Endodermal cell (in vitro differentiated cells): ENCODE measurements around the gene NBEAL2. TPM values are rescaled to one million over a fixed set of nuclear protein-coding genes. Genes with fewer than 3 reads are reported as not detected.

Experiments
- DNase-seq: peaks from one replicate; pipeline ENCODE4 v3.0.0-alpha.2; 2017
- H3K27ac ChIP-seq: 2 replicates; pipeline ENCODE4 v1.5.1; 2013; ENCODE audit warnings: mild to moderate bottlenecking, low read depth, low read length, moderate library complexity
- H3K27me3 ChIP-seq: 2 replicates; pipeline ENCODE4 v1.6.1; 2013; ENCODE audit warnings: mild to moderate bottlenecking, low read length, moderate library complexity; ENCODE audit not compliant: insufficient read depth, control insufficient read depth, poor library complexity, severe bottlenecking
- H3K36me3 ChIP-seq: 2 replicates; pipeline ENCODE4 v1.7.0; 2013; ENCODE audit warnings: mild to moderate bottlenecking, low read length, moderate library complexity; ENCODE audit not compliant: control insufficient read depth, insufficient read depth
- H3K4me1 ChIP-seq: one replicate; pipeline ENCODE4 v1.7.0; 2013; ENCODE audit warnings: low read length; ENCODE audit not compliant: control insufficient read depth, insufficient read depth
- H3K4me3 ChIP-seq: 2 replicates; pipeline ENCODE4 v1.5.1; 2013; ENCODE audit warnings: mild to moderate bottlenecking, low read length, moderate library complexity
- H3K9ac ChIP-seq: 2 replicates; pipeline ENCODE4 v1.6.1; 2013; ENCODE audit warnings: mild to moderate bottlenecking, low read length, moderate library complexity; ENCODE audit not compliant: poor library complexity, severe bottlenecking; ENCODE audit errors: extremely low read depth
- H3K9me3 ChIP-seq: 2 replicates; pipeline ENCODE4 v1.6.1; 2013; ENCODE audit warnings: mild to moderate bottlenecking, low read length, moderate library complexity; ENCODE audit not compliant: control insufficient read depth
- H3K27ac Mint-ChIP-seq: 2 replicates; pipeline ENCODE4 v1.8.0; 2020; ENCODE audit warnings: mixed read lengths
- H3K27me3 Mint-ChIP-seq: 2 replicates; pipeline ENCODE4 v1.8.0; 2021; ENCODE audit warnings: mild to moderate bottlenecking, mixed read lengths; ENCODE audit not compliant: insufficient read depth
- H3K36me3 Mint-ChIP-seq: 2 replicates; pipeline ENCODE4 v1.8.0; 2020; ENCODE audit warnings: low read depth, mixed read lengths
- H3K4me1 Mint-ChIP-seq: 2 replicates; pipeline ENCODE4 v1.8.0; 2020; ENCODE audit warnings: mixed read lengths
- H3K4me3 Mint-ChIP-seq: 2 replicates; pipeline ENCODE4 v1.8.0; 2020; ENCODE audit warnings: mild to moderate bottlenecking, moderate library complexity, mixed read lengths
- H3K9me3 Mint-ChIP-seq: 2 replicates; pipeline ENCODE4 v1.8.0; 2020; ENCODE audit warnings: mild to moderate bottlenecking, mixed read lengths
- CTCF ChIP-seq: fragments of 200-600 bp; sonication (generic); conservative IDR thresholded peaks from 2 replicates; pipeline ENCODE4 v1.5.0; 2021; ENCODE audit warnings: antibody characterized with exemption, mild to moderate bottlenecking
- WGBS, 2 experiments: methylation state at CpG; one replicate each; pipeline versions ENCODE4 v1.1.5 to v1.1.7; 2013; ENCODE audit warnings: missing lambda C conversion rate in 2 of 2, mixed read lengths in 1 of 2; ENCODE audit not compliant: insufficient coverage in 1 of 2, insufficient read length in 1 of 2; 5-methylcytosine and 5-hydroxymethylcytosine counted together
- long read RNA-seq, 4 experiments: library from polyadenylated mRNA in 2 of 4; library from RNA in 1 of 4; library from capped mRNA in 1 of 4; stranded (forward) in 3 of 4; unstranded in 1 of 4; transcript quantifications; one replicate each; pipeline ENCODE4 v2.0.0, GENCODE V29; 2020 to 2021; ENCODE audit warnings: inconsistent platforms in 1 of 4
- polyA plus RNA-seq, 2 experiments: library from polyadenylated mRNA; stranded (reverse); fragments of 50-300 nt; gene quantifications; one replicate each; pipeline ENCODE4 v1.2.3, GENCODE V29; 2013
- total RNA-seq, 2 donors: library from RNA; stranded (reverse); fragmentation: NEBNext Ultra II Directional in 1 of 2; extraction: Animal tissue kit (Norgen Biotek cat#: 25700) in 1 of 2; gene quantifications; 2 replicates in 1 of 2; 3 replicates in 1 of 2; pipeline ENCODE4 v1.2.1, GENCODE V29; 2021

NBEAL2 gene
- 10 to 100 TPM; 59.2 to 64.0 TPM for total RNA-seq
- polyA plus RNA-seq (2013, experiment 1 of 2) = 22.9 TPM
- polyA plus RNA-seq (2013, experiment 2 of 2) = 17.8 TPM
- long read RNA-seq, experiment 1, partial matches to known transcripts = 8 of 10 reads
- long read RNA-seq, experiment 1, other reads (novel, unspliced or antisense) = 2 of 10 reads
- long read RNA-seq, experiment 2, full-length matches to known transcripts = 1 of 46 reads
- long read RNA-seq, experiment 2, partial matches to known transcripts = 23 of 46 reads
- long read RNA-seq, experiment 2, other reads (novel, unspliced or antisense) = 22 of 46 reads
- long read RNA-seq, experiment 3 = 0 reads
- long read RNA-seq, experiment 4 = 0 reads

- peak within 1 kb of the TSS; percentile 91 for H3K4me3 Mint-ChIP-seq
- peaks cover 8% of the 10 kb centered on the region for H3K4me1 ChIP-seq
- DNase-seq = peak; percentile 98
- H3K27ac ChIP-seq = no peak within 1 kb of the TSS
- peak within 1 kb of the TSS; percentile 98 for H3K27ac Mint-ChIP-seq
- no peaks in the 10 kb centered on the region for H3K9me3 ChIP-seq
- no peak for TF ChIP-seq CTCF
- H3K36me3 Mint-ChIP-seq = peaks cover 7% of the 10 kb centered on the region
- peaks cover 19% of the 10 kb centered on the region for H3K4me1 Mint-ChIP-seq
- no peaks in the 10 kb centered on the region for H3K9me3 Mint-ChIP-seq
- H3K4me3 ChIP-seq = peak within 1 kb of the TSS; percentile 84
- 2 to 3% methylated on average over 18 to 73 of the region's 73 CpGs for WGBS, 2 experiments
- H3K27me3 Mint-ChIP-seq = peaks cover 3% of the 10 kb centered on the region
- peaks cover 7% of the 10 kb centered on the region for H3K36me3 ChIP-seq
- peak within 1 kb of the TSS; percentile 77 for H3K9ac ChIP-seq
- no peaks in the 10 kb centered on the region for H3K27me3 ChIP-seq
Observed at GRCh38 chr3:46978985-46979944, at the start of gene NBEAL2. NBEAL2 (plus strand) TSS chr3:46979666; CDS start chr3:46979862, 196 bp downstream.

DNA sequence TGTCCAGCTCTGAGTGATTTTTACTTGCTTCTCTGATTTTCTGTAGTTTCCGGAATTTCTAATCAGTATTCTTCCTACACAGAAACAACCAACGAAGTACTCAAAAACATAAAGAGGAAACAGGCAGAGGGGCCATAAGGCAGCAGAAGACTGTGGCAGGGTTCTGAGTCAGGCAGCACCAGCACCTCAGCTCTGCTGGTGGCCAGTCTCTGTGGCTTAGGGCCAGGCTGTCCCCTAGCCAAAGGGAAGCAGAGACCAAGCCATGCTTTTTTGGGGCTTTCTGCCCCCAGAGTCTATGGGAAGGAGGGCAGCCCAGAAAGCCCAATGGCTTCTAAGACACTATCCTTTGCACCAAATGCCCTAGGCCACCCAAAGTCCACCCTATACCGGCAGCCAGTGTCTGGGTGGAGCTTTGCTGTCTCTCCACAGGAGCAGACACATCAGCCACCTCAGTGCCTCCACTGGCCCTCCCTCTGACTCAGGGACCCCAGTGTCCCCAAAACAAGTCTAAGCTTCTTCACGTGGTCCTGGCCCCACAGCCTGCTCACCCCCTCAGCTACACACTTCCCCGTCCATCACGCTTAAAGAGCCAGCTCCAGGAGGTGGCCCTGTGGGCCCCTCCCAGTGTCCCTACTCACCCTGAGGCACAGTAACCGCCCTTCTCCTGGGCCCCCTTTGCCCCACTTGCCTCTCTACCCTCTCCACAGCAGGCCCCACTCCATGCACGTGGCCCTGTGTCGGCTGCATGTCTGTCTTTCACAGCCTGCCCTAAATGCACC, 49.1 kb upstream of the NBEAL2 start:
- Mint-ChIP-seq H3K27me3 (no peaks in the 10 kb centered on the region), H3K4me1 (peaks cover 6% of the 10 kb centered on the region), H3K4me3 (no peak overlapping the region), H3K36me3 (peaks cover 18% of the 10 kb centered on the region), H3K9me3 (no peaks in the 10 kb centered on the region), H3K27ac (peak overlapping the region; percentile 52)
- peak overlapping the region; percentile 55 for H3K27ac ChIP-seq
- H3K36me3 ChIP-seq = peaks cover 49% of the 10 kb centered on the region
- H3K9me3 ChIP-seq = no peaks in the 10 kb centered on the region
- H3K9ac ChIP-seq = no peak overlapping the region
- H3K4me3 ChIP-seq = no peak overlapping the region
- H3K27me3 ChIP-seq = no peaks in the 10 kb centered on the region
- WGBS, 2 experiments = 91 to 94% methylated on average over 4 to 9 of the region's 9 CpGs
- no peak for TF ChIP-seq CTCF
- no peak for DNase-seq
- peaks cover 6% of the 10 kb centered on the region for H3K4me1 ChIP-seq

DNA sequence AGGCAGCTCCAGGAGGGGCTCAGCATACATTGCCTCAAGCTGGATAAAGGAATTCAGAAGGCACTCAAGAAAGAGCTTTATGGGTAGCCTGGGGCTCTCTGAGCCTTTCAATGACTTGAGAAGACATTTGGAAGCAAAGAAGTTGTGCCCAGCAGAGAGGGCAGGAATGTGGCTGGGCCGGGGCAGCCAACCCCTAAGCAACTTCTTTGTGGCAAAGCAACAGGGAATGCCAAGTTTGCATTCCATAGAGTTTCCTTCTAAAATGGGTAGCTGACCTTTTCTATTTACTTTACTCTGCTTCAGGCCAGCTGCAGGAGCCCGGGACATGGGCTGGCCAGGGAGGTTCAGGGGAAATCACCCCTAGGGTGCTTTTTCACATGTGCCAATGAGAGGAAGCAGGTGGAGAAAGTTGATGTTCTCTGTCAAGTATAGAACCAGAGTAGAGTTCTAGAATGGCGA, 48.5 kb upstream of the NBEAL2 start:
- H3K4me1 ChIP-seq = peaks cover 10% of the 10 kb centered on the region

More for the DNA sequence above, 48.5 kb upstream of the NBEAL2 start:
- H3K27ac ChIP-seq = peak overlapping the region; percentile 55
- H3K4me3 Mint-ChIP-seq = no peak overlapping the region
- H3K36me3 Mint-ChIP-seq = peaks cover 16% of the 10 kb centered on the region
- peaks cover 47% of the 10 kb centered on the region for H3K36me3 ChIP-seq
- no peak overlapping the region for H3K4me3 ChIP-seq
- no peaks in the 10 kb centered on the region for H3K9me3 Mint-ChIP-seq
- TF ChIP-seq CTCF = no peak
- no peaks in the 10 kb centered on the region for H3K27me3 Mint-ChIP-seq
- H3K9ac ChIP-seq = no peak overlapping the region
- H3K27me3 ChIP-seq = no peaks in the 10 kb centered on the region
- WGBS, 2 experiments = 93 to 100% methylated on average over 1 to 3 of the region's 3 CpGs
- no peaks in the 10 kb centered on the region for H3K9me3 ChIP-seq
- peak overlapping the region; percentile 52 for H3K27ac Mint-ChIP-seq
- DNase-seq = no peak
- peaks cover 12% of the 10 kb centered on the region for H3K4me1 Mint-ChIP-seq
